ENCODE results near the gene OTUD4. TPM values are rescaled to one million over a fixed set of nuclear protein-coding genes. Genes with fewer than 3 reads are reported as not detected.
A peak's percentile ranks its signal among the peaks of the same experiment; 100 is the strongest.

Gene OTUD4
- polyA plus RNA-seq, 3 donors: 7.5 to 14.4 (median 9.0) TPM

GRCh38 chr4:145156986-145157385 lies 23.4 kb downstream of the OTUD4 start:
- H3K27me3 ChIP-seq (ENCODE audit: control insufficient read depth in 2 of 2, insufficient read depth in 2 of 2, low read length in 2 of 2): no peaks in the 10 kb centered on the region
- H3K4me2 ChIP-seq (replicated peaks; ENCODE audit: extremely low read depth, low read length, poor library complexity, severe bottlenecking): no peak overlapping the region
- H3K9me3 ChIP-seq (replicated peaks in 1 of 2; ENCODE audit: control insufficient read depth in 1 of 2, insufficient read depth in 1 of 2, low read length in 2 of 2): no peaks in the 10 kb centered on the region
- Mint-ChIP-seq H3K36me3 (peaks cover 77 to 91% of the 10 kb centered on the region in 2 donors), H3K9me3 (no peaks in the 10 kb centered on the region), H3K4me3 (no peak overlapping the region), H3K27me3 (ENCODE audit: low read depth in 3 of 3) (no peaks in the 10 kb centered on the region), H3K4me1 (no peaks in the 10 kb centered on the region), H3K27ac (no peak overlapping the region)
- no peak overlapping the region for H3K4me3 ChIP-seq (replicated peaks in 1 of 3; ENCODE audit: low read depth in 2 of 3, low read length in 3 of 3)
- H3K79me2 ChIP-seq (ENCODE audit: insufficient read depth, low read length): peaks cover 20% of the 10 kb centered on the region
- intact Hi-C loops (cut with micrococcal nuclease): no loop called here
- H3K4me1 ChIP-seq (ENCODE audit: control insufficient read depth in 1 of 2, insufficient read depth in 2 of 2, low read length in 2 of 2): no peaks in the 10 kb centered on the region
- peaks cover 43% of the 10 kb centered on the region for H4K20me1 ChIP-seq (ENCODE audit: insufficient read depth, low read length)
- no CpG with 5 or more reads among the region's 2 CpGs for WGBS (ENCODE audit: insufficient coverage)
- no peak overlapping the region for H2AFZ ChIP-seq (ENCODE audit: insufficient read depth, low read depth, low read length, poor library complexity, severe bottlenecking)
- no peak for TF ChIP-seq CTCF (IDR thresholded peaks at IDR 0.05)
- H3K9ac ChIP-seq (ENCODE audit: insufficient read depth, low read length, poor library complexity, severe bottlenecking): no peak overlapping the region
- H3K36me3 ChIP-seq (replicated peaks in 1 of 2; ENCODE audit: control insufficient read depth in 1 of 2, insufficient read depth in 2 of 2, low read length in 2 of 2): peaks cover 82 to 98% of the 10 kb centered on the region in 2 donors
- H3K27ac ChIP-seq (ENCODE audit: low read depth in 1 of 2, low read length in 2 of 2): no peak overlapping the region
- DNase-seq: no peak

DNA sequence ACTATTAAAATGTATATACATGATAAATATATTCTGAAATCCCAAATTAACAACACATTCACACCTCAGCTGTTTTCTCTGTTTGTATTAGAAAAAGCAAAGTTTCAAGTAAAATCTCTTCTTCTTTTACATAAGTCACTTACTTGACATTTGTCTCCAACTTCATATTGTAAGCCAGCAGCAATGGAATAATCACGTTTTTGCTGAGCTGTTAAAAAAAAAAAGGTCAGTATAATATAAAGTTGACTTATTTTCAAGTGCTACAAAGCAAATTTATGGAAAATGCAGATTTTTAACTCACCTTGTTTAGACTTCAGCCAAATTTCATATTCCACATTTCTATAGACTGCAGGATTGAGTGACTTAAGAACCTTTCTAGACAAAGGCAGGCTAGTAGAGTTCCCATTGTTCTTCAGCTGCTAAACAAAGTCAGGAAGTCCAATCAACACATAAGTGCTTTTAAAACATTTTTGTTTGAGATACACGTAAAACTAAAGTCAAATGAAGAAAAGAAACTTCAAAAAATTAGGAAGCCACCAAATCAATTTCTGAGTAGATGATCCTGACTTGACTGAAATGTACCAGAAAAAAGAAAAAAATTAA lies 25.0 kb downstream of the OTUD4 start:
- WGBS (ENCODE audit: insufficient coverage): no CpG with 5 or more reads among the region's 2 CpGs
- H3K4me1 Mint-ChIP-seq: no peaks in the 10 kb centered on the region
- H3K9me3 ChIP-seq (replicated peaks in 1 of 2; ENCODE audit: control insufficient read depth in 1 of 2, insufficient read depth in 1 of 2, low read length in 2 of 2): no peaks in the 10 kb centered on the region
- H3K36me3 Mint-ChIP-seq: peaks cover 73 to 89% of the 10 kb centered on the region in 2 donors
- no peak for DNase-seq
- peaks cover 82 to 98% of the 10 kb centered on the region in 2 donors for H3K36me3 ChIP-seq (replicated peaks in 1 of 2; ENCODE audit: control insufficient read depth in 1 of 2, insufficient read depth in 2 of 2, low read length in 2 of 2)
- peaks cover 30% of the 10 kb centered on the region for H4K20me1 ChIP-seq (ENCODE audit: insufficient read depth, low read length)
- H2AFZ ChIP-seq (ENCODE audit: insufficient read depth, low read depth, low read length, poor library complexity, severe bottlenecking): no peak overlapping the region
- H3K4me1 ChIP-seq (ENCODE audit: control insufficient read depth in 1 of 2, insufficient read depth in 2 of 2, low read length in 2 of 2): no peaks in the 10 kb centered on the region
- no peak overlapping the region for H3K27ac ChIP-seq (ENCODE audit: low read depth in 1 of 2, low read length in 2 of 2)
- H3K4me3 Mint-ChIP-seq: no peak overlapping the region
- peaks cover 14% of the 10 kb centered on the region for H3K79me2 ChIP-seq (ENCODE audit: insufficient read depth, low read length)
- no peak overlapping the region for H3K4me2 ChIP-seq (replicated peaks; ENCODE audit: extremely low read depth, low read length, poor library complexity, severe bottlenecking)
- no peak overlapping the region for H3K4me3 ChIP-seq (replicated peaks in 1 of 3; ENCODE audit: low read depth in 2 of 3, low read length in 3 of 3)
- no peak overlapping the region for H3K9ac ChIP-seq (ENCODE audit: insufficient read depth, low read length, poor library complexity, severe bottlenecking)
- no peaks in the 10 kb centered on the region for H3K27me3 Mint-ChIP-seq (ENCODE audit: low read depth in 3 of 3)
- H3K27ac Mint-ChIP-seq: peak overlapping the region in 1 of 7 donors; percentile 15
- no peak for TF ChIP-seq CTCF (IDR thresholded peaks at IDR 0.05)
- no peaks in the 10 kb centered on the region for H3K27me3 ChIP-seq (ENCODE audit: control insufficient read depth in 2 of 2, insufficient read depth in 2 of 2, low read length in 2 of 2)
- intact Hi-C loops (cut with micrococcal nuclease): no loop called here
- H3K9me3 Mint-ChIP-seq: no peaks in the 10 kb centered on the region
